ENCODE data around the gene HSPA14.

GRCh38 chr10:14837003-14837756, 926 bp upstream of the HSPA14 start:
- TF ChIP-seq EZH2 (IDR thresholded peaks at IDR 0.05; ENCODE audit: insufficient read depth, poor library complexity, severe bottlenecking) (no peak), EZH2phosphoT487 (IDR thresholded peaks at IDR 0.05; ENCODE audit: insufficient read depth, low read depth) (no peak)
